Measurements from ENCODE around the gene KMT2D. TPM values are rescaled to one million over a fixed set of nuclear protein-coding genes. Genes with fewer than 3 reads are reported as not detected.

The KMT2D gene
- total and polyA plus RNA-seq, 2 experiments from 2014 or later, result 17.6 to 120 TPM

DNA sequence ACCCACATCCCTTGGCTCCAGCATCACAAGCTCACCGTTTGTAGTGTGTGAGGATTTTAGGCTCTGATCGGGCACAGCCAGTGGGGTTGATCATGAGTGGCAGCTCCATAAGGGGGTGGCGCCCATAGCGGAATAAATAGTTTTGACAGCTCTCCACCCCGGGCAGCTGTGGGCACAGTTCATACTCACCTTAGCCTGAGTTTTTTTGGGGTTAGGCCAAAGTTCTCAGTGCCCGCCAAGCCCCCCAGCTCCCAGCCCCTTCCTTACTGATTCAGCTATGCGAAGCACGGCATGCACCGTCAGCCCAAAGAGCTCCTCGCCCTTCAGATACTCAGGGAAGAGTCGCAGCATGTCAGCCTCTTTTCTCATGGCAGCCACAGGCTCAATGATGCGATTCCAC is 36.1 kb downstream of the KMT2D start:
- no peak overlapping the region for H3K4me2 ChIP-seq

DNA sequence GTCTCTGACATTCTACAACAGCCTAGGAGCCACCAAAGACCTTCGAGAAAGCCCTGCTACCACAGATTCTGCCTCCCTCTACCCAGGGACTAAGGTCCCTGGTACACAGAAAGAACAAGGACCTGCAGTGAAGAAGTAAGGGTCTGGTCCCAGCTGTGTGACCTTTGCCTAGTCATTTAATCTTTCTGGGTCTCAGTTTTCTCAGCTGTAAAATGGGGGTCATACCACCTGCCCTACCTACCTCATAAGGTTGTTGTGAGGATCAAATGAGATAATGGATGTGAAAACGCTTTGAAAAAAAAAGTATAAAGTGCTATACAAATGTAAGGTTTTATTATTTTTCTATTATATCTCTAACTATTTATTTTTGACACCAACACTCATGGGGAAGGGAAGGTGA is 36.8 kb downstream of the KMT2D start:
- DNase-seq (ENCODE audit: low spot score) (no peak), ATAC-seq (no peak)
- H3K4me1 ChIP-seq (ENCODE audit: insufficient read depth), result no peaks in the 10 kb centered on the region
- H3K9me2 ChIP-seq (ENCODE audit: insufficient read depth), result no peaks in the 10 kb centered on the region
- Mint-ChIP-seq H3K27ac (no peak overlapping the region), H3K36me3 (ENCODE audit: low read depth) (peaks cover 72% of the 10 kb centered on the region), H3K27me3 (ENCODE audit: insufficient read depth, low read depth, poor library complexity) (peaks cover 7% of the 10 kb centered on the region), H3K4me3 (no peak overlapping the region), H3K4me1 (peaks cover 12% of the 10 kb centered on the region; the same call in 2 of the 3 replicates), H3K9me3 (no peaks in the 10 kb centered on the region)
- H3F3A ChIP-seq (replicated peaks; ENCODE audit: low read depth), result peaks cover 6% of the 10 kb centered on the region; the same call in 1 of the 2 replicates
- no peaks in the 10 kb centered on the region for H3K27me3 ChIP-seq (ENCODE audit: insufficient read depth)
- peaks cover 44% of the 10 kb centered on the region for H3K36me3 ChIP-seq (ENCODE audit: insufficient read depth)
- no peak overlapping the region for H3K4me2 ChIP-seq
- H4K20me1 ChIP-seq (replicated peaks; ENCODE audit: insufficient read depth), result peaks cover 19% of the 10 kb centered on the region
- H3K4me3 ChIP-seq, result no peak overlapping the region
- H2AFZ ChIP-seq, result no peak overlapping the region
- no peak overlapping the region for H3K27ac ChIP-seq (ENCODE audit: low read depth)
- H3K79me2 ChIP-seq (replicated peaks; ENCODE audit: insufficient read depth), result no peaks in the 10 kb centered on the region
- TF ChIP-seq, protein P1, sequence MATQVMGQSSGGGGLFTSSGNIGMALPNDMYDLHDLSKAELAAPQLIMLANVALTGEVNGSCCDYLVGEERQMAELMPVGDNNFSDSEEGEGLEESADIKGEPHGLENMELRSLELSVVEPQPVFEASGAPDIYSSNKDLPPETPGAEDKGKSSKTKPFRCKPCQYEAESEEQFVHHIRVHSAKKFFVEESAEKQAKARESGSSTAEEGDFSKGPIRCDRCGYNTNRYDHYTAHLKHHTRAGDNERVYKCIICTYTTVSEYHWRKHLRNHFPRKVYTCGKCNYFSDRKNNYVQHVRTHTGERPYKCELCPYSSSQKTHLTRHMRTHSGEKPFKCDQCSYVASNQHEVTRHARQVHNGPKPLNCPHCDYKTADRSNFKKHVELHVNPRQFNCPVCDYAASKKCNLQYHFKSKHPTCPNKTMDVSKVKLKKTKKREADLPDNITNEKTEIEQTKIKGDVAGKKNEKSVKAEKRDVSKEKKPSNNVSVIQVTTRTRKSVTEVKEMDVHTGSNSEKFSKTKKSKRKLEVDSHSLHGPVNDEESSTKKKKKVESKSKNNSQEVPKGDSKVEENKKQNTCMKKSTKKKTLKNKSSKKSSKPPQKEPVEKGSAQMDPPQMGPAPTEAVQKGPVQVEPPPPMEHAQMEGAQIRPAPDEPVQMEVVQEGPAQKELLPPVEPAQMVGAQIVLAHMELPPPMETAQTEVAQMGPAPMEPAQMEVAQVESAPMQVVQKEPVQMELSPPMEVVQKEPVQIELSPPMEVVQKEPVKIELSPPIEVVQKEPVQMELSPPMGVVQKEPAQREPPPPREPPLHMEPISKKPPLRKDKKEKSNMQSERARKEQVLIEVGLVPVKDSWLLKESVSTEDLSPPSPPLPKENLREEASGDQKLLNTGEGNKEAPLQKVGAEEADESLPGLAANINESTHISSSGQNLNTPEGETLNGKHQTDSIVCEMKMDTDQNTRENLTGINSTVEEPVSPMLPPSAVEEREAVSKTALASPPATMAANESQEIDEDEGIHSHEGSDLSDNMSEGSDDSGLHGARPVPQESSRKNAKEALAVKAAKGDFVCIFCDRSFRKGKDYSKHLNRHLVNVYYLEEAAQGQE (IDR thresholded peaks at IDR 0.05; ENCODE audit: unreplicated experiment), result no peak
- TF ChIP-seq ZNF114 (CRISPR knock-in tag; IDR thresholded peaks at IDR 0.05) (no peak), STAT1 (IDR thresholded peaks at IDR 0.05; ENCODE audit: unreplicated experiment) (no peak), EZH2phosphoT487 (IDR thresholded peaks at IDR 0.05; ENCODE audit: unreplicated experiment) (no peak), JUNB (IDR thresholded peaks at IDR 0.05; ENCODE audit: unreplicated experiment) (no peak), EZH2 (IDR thresholded peaks at IDR 0.05; ENCODE audit: low read depth, unreplicated experiment) (no peak)
- TF ChIP-seq, protein P2, sequence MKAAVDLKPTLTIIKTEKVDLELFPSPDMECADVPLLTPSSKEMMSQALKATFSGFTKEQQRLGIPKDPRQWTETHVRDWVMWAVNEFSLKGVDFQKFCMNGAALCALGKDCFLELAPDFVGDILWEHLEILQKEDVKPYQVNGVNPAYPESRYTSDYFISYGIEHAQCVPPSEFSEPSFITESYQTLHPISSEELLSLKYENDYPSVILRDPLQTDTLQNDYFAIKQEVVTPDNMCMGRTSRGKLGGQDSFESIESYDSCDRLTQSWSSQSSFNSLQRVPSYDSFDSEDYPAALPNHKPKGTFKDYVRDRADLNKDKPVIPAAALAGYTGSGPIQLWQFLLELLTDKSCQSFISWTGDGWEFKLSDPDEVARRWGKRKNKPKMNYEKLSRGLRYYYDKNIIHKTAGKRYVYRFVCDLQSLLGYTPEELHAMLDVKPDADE (IDR thresholded peaks at IDR 0.05), result no peak

More for the DNA sequence above, 36.1 kb downstream of the KMT2D start:
- Histone ChIP-seq H4K20me1 (replicated peaks; ENCODE audit: insufficient read depth) (peaks cover 19% of the 10 kb centered on the region), H3K36me3 (ENCODE audit: insufficient read depth) (peaks cover 50% of the 10 kb centered on the region), H3K27me3 (ENCODE audit: insufficient read depth) (no peaks in the 10 kb centered on the region), H2AFZ (no peak overlapping the region), H3K27ac (ENCODE audit: low read depth) (no peak overlapping the region), H3K79me2 (replicated peaks; ENCODE audit: insufficient read depth) (no peaks in the 10 kb centered on the region), H3K4me3 (no peak overlapping the region), H3K9me2 (ENCODE audit: insufficient read depth) (no peaks in the 10 kb centered on the region), H3F3A (replicated peaks; ENCODE audit: low read depth) (peaks cover 4% of the 10 kb centered on the region; the same call in 1 of the 2 replicates), H3K4me1 (ENCODE audit: insufficient read depth) (no peaks in the 10 kb centered on the region)
- Mint-ChIP-seq H3K9me3 (no peaks in the 10 kb centered on the region), H3K27me3 (ENCODE audit: insufficient read depth, low read depth, poor library complexity) (peaks cover 7% of the 10 kb centered on the region), H3K27ac (no peak overlapping the region), H3K4me1 (peaks cover 10% of the 10 kb centered on the region; the same call in 2 of the 3 replicates), H3K4me3 (no peak overlapping the region), H3K36me3 (ENCODE audit: low read depth) (peaks cover 79% of the 10 kb centered on the region)
- DNase-seq (ENCODE audit: low spot score), result no peak
- ATAC-seq, result no peak
- TF ChIP-seq, protein P3, sequence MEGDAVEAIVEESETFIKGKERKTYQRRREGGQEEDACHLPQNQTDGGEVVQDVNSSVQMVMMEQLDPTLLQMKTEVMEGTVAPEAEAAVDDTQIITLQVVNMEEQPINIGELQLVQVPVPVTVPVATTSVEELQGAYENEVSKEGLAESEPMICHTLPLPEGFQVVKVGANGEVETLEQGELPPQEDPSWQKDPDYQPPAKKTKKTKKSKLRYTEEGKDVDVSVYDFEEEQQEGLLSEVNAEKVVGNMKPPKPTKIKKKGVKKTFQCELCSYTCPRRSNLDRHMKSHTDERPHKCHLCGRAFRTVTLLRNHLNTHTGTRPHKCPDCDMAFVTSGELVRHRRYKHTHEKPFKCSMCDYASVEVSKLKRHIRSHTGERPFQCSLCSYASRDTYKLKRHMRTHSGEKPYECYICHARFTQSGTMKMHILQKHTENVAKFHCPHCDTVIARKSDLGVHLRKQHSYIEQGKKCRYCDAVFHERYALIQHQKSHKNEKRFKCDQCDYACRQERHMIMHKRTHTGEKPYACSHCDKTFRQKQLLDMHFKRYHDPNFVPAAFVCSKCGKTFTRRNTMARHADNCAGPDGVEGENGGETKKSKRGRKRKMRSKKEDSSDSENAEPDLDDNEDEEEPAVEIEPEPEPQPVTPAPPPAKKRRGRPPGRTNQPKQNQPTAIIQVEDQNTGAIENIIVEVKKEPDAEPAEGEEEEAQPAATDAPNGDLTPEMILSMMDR (conservative IDR thresholded peaks at IDR 0.05; ENCODE audit: low read depth in 2 of 2), result no peak
- TF ChIP-seq NANOG (IDR thresholded peaks at IDR 0.05; ENCODE audit: borderline replicate concordance), result no peak
- TF ChIP-seq, protein P2 (IDR thresholded peaks at IDR 0.05), result no peak
- no peak for TF ChIP-seq STAT1 (IDR thresholded peaks at IDR 0.05; ENCODE audit: unreplicated experiment)
- TF ChIP-seq ZNF331 (CRISPR knock-in tag; IDR thresholded peaks at IDR 0.05; ENCODE audit: low read depth), result no peak
- TF ChIP-seq EZH2 (IDR thresholded peaks at IDR 0.05; ENCODE audit: low read depth, unreplicated experiment), result no peak

All from GM23338 (cell line).